ENCODE results near the gene ATG7. TPM values are rescaled to one million over a fixed set of nuclear protein-coding genes. Genes with fewer than 3 reads are reported as not detected.

The ATG7 gene
- total RNA-seq, 2 experiments from 2014 or later: 21.7 to 28.4 TPM

- no TSS peak for BruUV-seq (replicated peaks)
- H2AFZ ChIP-seq (ENCODE audit: low read length): 0 out of 2 replicates have a peak overlapping the region, but pooled peaks have one; percentile 2
- no peak overlapping the region for H3K4me3 ChIP-seq (ENCODE audit: low read depth, low read length, poor library complexity, severe bottlenecking)
- no peaks in the 10 kb centered on the region; the same call in 1 of the 2 replicates for H4K20me1 ChIP-seq (ENCODE audit: insufficient read depth, low read length)
- DNase-seq (ENCODE audit: low spot score): no peak
- peak overlapping the region; percentile 33 for H3K4me2 ChIP-seq (ENCODE audit: low read length)
- H3K9me3 ChIP-seq (ENCODE audit: low read length): no peaks in the 10 kb centered on the region
- H3K9me2 ChIP-seq (ENCODE audit: insufficient read depth, low read length): no peaks in the 10 kb centered on the region
- H3K4me1 ChIP-seq (ENCODE audit: insufficient read depth, low read length, poor library complexity, severe bottlenecking): peaks cover 24% of the 10 kb centered on the region
- ChIA-PET POLR2A (interaction anchor here (1.3 kb wide), 1 partner anchor 16 kb away, joined by 5 read pairs; no protein-coding TSS in a partner anchor), CTCF (ENCODE audit: unreplicated experiment) (interaction anchor here (0.8 kb wide), 1 partner anchor 8 kb away, joined by 3 read pairs; no protein-coding TSS in a partner anchor)
- no peak overlapping the region for H3K27ac ChIP-seq (ENCODE audit: low read depth, low read length, poor library complexity, severe bottlenecking)
- H3K79me2 ChIP-seq (ENCODE audit: insufficient read depth, low read depth, low read length): no peaks in the 10 kb centered on the region
- no peak for TF ChIP-seq EZH2phosphoT487 (IDR thresholded peaks at IDR 0.05; ENCODE audit: borderline replicate concordance, low read depth, low read length)
- TF ChIP-seq, protein P1, sequence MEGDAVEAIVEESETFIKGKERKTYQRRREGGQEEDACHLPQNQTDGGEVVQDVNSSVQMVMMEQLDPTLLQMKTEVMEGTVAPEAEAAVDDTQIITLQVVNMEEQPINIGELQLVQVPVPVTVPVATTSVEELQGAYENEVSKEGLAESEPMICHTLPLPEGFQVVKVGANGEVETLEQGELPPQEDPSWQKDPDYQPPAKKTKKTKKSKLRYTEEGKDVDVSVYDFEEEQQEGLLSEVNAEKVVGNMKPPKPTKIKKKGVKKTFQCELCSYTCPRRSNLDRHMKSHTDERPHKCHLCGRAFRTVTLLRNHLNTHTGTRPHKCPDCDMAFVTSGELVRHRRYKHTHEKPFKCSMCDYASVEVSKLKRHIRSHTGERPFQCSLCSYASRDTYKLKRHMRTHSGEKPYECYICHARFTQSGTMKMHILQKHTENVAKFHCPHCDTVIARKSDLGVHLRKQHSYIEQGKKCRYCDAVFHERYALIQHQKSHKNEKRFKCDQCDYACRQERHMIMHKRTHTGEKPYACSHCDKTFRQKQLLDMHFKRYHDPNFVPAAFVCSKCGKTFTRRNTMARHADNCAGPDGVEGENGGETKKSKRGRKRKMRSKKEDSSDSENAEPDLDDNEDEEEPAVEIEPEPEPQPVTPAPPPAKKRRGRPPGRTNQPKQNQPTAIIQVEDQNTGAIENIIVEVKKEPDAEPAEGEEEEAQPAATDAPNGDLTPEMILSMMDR (conservative IDR thresholded peaks at IDR 0.05; ENCODE audit: low read length): no peak
- H3K36me3 ChIP-seq (ENCODE audit: insufficient read depth, low read length): peaks cover 12% of the 10 kb centered on the region; the same call in 1 of the 2 replicates
- intact Hi-C loops (cut with micrococcal nuclease; ENCODE audit: unreplicated experiment): no loop called here
Measured at GRCh38 chr3:11288786-11289637, 16.8 kb downstream of the ATG7 start.

DNA sequence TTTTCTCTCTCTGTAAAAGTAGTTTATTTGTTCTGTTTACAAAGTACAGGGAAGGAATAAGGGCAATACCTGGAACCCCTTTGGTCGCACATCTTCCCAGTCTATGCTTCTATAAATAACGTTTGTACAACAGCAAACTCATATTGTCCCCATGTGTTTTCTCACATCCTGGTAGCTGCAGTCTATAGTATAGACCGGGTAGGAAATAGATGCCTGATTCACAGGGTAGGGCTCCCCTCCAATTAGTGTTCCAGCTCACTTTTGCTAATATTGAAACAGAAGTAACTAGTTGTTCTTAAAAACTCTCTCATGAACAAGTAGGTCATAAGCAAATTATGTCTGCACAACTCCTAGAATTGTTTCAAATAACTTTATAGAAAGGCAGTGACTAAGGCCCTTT is 17.7 kb downstream of the ATG7 start:
- Histone ChIP-seq H3K9me2 (ENCODE audit: insufficient read depth, low read length) (no peaks in the 10 kb centered on the region), H4K20me1 (ENCODE audit: insufficient read depth, low read length) (no peaks in the 10 kb centered on the region; the same call in 1 of the 2 replicates), H3K79me2 (ENCODE audit: insufficient read depth, low read depth, low read length) (no peaks in the 10 kb centered on the region), H2AFZ (ENCODE audit: low read length) (no peak overlapping the region), H3K4me1 (ENCODE audit: insufficient read depth, low read length, poor library complexity, severe bottlenecking) (peaks cover 24% of the 10 kb centered on the region), H3K4me2 (ENCODE audit: low read length) (no peak overlapping the region), H3K4me3 (ENCODE audit: low read depth, low read length, poor library complexity, severe bottlenecking) (no peak overlapping the region), H3K27ac (ENCODE audit: low read depth, low read length, poor library complexity, severe bottlenecking) (no peak overlapping the region), H3K9me3 (ENCODE audit: low read length) (no peaks in the 10 kb centered on the region), H3K36me3 (ENCODE audit: insufficient read depth, low read length) (peaks cover 12% of the 10 kb centered on the region; the same call in 1 of the 2 replicates)
- intact Hi-C loops (cut with micrococcal nuclease; ENCODE audit: unreplicated experiment): no loop called here
- no peak for DNase-seq (ENCODE audit: low spot score)
- ChIA-PET CTCF (ENCODE audit: unreplicated experiment) (no interaction called here), POLR2A (no interaction called here)
- no TSS peak for BruUV-seq (replicated peaks)
- TF ChIP-seq EZH2phosphoT487 (IDR thresholded peaks at IDR 0.05; ENCODE audit: borderline replicate concordance, low read depth, low read length): no peak
- TF ChIP-seq, protein P1 (conservative IDR thresholded peaks at IDR 0.05; ENCODE audit: low read length): no peak

Data from OCI-LY7 (cell line).